ENCODE data around the gene SF3B2.
"Not testable (repeated sequence)": the region's sequence is repeated elsewhere in the genome, so short reads cannot be mapped to it uniquely, and the experiment has no call there.

SF3B2 gene

DNA sequence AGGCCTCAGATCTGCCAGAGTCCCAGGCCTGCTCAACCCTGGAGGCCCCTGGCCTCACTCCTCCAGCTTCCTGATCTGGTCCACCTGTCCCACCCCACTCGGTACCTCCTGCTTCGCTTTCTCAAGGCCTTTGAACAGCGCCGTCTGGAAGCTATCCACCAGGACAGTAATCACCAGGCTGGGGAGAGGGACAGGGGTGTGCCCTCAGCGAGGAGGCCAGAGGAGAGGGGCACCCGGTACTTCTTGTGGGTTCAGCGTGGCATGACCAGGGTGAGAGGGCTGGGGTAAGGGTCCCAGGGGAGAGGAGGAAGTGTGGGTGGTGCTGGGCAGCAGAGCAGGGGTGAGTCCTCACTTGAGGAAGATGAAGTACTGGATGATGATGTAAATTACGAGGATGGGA lies 32.0 kb upstream of the SF3B2 start:
- Histone ChIP-seq H3K4me3 (ENCODE audit: low read depth in 1 of 2, low read length in 1 of 2) (no peak overlapping the region), H3K9me3 (no peaks in the 10 kb centered on the region), H3K36me3 (no peaks in the 10 kb centered on the region), H3K27ac (no peak overlapping the region), H3K27me3 (peaks cover 18% of the 10 kb centered on the region), H3K4me1 (ENCODE audit: control insufficient read depth in 1 of 2, insufficient read depth in 1 of 2, low read depth in 1 of 2, low read length in 1 of 2) (peaks cover 8 to 24% of the 10 kb centered on the region in 2 experiments)
- TF ChIP-seq, protein P1, sequence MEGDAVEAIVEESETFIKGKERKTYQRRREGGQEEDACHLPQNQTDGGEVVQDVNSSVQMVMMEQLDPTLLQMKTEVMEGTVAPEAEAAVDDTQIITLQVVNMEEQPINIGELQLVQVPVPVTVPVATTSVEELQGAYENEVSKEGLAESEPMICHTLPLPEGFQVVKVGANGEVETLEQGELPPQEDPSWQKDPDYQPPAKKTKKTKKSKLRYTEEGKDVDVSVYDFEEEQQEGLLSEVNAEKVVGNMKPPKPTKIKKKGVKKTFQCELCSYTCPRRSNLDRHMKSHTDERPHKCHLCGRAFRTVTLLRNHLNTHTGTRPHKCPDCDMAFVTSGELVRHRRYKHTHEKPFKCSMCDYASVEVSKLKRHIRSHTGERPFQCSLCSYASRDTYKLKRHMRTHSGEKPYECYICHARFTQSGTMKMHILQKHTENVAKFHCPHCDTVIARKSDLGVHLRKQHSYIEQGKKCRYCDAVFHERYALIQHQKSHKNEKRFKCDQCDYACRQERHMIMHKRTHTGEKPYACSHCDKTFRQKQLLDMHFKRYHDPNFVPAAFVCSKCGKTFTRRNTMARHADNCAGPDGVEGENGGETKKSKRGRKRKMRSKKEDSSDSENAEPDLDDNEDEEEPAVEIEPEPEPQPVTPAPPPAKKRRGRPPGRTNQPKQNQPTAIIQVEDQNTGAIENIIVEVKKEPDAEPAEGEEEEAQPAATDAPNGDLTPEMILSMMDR (IDR thresholded peaks at IDR 0.05) = no peak

DNA sequence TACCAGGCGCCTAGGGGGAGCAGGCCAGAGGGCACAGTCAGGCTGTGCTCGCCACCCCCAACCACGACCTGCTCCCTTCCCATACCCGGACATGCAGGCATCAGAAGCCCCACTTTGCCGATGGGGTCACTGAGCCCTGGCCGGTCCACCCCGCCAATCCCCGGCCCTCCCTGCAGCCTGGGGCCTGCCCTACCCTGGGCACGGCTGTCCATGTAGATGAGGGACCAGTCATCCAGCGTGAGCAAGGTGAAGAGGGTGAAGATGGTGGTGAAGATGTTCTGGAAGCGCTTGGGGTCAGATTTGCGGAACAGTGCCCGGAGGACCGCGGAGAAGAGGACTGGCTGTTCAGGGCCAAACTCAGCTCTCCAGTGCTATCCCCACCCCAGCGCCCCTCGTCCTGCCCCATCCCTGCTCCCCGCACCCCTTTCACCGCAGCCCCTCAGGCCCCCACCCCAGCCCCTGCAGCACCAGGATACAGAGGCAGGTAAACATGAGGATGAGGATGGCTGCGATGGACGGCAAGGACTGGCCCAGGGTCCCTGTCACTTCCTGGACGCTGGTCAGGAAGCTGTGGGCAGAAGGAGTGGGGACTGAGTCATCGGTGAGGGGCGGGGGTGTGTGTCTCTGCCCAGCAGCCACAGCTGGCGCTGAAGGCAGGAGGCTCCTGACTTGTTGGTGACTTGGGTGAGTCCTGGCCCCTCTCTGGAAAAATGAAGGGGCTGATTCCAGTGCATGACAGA lies 31.4 kb upstream of the SF3B2 start:
- H3K27me3 ChIP-seq = peaks cover 18% of the 10 kb centered on the region
- no peaks in the 10 kb centered on the region for H3K9me3 ChIP-seq
- peak overlapping the region; percentile 29 for H3K27ac ChIP-seq
- H3K36me3 ChIP-seq = no peaks in the 10 kb centered on the region
- no peak overlapping the region for H3K4me3 ChIP-seq (ENCODE audit: low read depth in 1 of 2, low read length in 1 of 2)
- peaks cover 8 to 24% of the 10 kb centered on the region in 2 experiments for H3K4me1 ChIP-seq (ENCODE audit: control insufficient read depth in 1 of 2, insufficient read depth in 1 of 2, low read depth in 1 of 2, low read length in 1 of 2)
- TF ChIP-seq, protein P1 (IDR thresholded peaks at IDR 0.05) = no peak

DNA sequence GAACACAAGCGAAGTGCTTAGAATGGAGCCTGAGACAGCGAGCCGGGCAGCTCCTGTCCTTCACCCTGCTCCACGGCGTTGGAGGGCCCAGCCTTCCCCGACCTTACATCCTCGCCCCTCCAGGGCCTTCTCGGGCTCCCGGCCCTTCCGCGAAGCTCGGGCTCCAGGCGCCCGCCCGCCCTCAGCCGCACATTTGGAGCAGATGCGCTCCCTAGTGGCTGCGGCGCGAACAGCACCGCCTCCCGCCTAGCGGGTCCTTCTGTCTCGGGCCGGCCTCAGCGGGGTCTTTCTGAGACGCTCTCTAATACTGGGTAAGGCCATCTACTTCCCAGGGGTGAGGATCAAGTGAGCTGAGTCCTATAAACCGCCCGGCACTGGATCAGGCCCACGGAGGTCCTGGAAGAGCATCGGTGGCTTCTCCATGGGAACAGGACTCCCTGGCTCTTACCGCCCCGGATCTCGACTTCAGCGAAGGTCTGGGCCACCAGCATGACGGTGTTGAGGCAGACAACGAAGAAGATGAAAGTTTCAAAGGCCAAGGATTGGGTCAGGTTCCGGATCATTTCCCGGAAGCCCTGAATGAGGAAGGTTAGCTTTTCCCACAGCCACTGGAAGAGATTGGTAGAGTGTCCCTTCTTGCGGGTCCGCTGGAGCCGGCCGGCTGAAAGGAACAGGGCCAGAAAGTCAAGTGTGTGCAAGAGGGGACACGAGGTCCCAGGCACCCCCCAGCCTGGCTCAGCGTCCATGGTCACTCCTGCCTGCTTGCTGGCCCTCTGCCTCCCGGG lies 29.6 kb upstream of the SF3B2 start:
- TF ChIP-seq, protein P1 (IDR thresholded peaks at IDR 0.05) = peak; percentile 95
- peaks cover 19% of the 10 kb centered on the region for H3K27me3 ChIP-seq
- H3K9me3 ChIP-seq = no peaks in the 10 kb centered on the region
- H3K36me3 ChIP-seq = no peaks in the 10 kb centered on the region
- no peak overlapping the region for H3K27ac ChIP-seq
- H3K4me3 ChIP-seq (ENCODE audit: low read depth in 1 of 2, low read length in 1 of 2) = peak overlapping the region in 1 of 2 experiments; percentile 15
- H3K4me1 ChIP-seq (ENCODE audit: control insufficient read depth in 1 of 2, insufficient read depth in 1 of 2, low read depth in 1 of 2, low read length in 1 of 2) = peaks cover 8 to 24% of the 10 kb centered on the region in 2 experiments

GRCh38 chr11:66023186-66023440 lies 29.1 kb upstream of the SF3B2 start:
- H3K9me3 ChIP-seq; H3K27ac ChIP-seq; H3K36me3 ChIP-seq; H3K4me3 ChIP-seq (ENCODE audit: low read depth in 1 of 2, low read length in 1 of 2): not testable (repeated sequence)
- peaks cover 24% of the 10 kb centered on the region for H3K27me3 ChIP-seq
- peaks cover 8 to 24% of the 10 kb centered on the region in 2 experiments for H3K4me1 ChIP-seq (ENCODE audit: control insufficient read depth in 1 of 2, insufficient read depth in 1 of 2, low read depth in 1 of 2, low read length in 1 of 2)

- no peaks in the 10 kb centered on the region for H3K36me3 ChIP-seq
- no peaks in the 10 kb centered on the region for H3K9me3 ChIP-seq
- H3K27me3 ChIP-seq = peaks cover 30% of the 10 kb centered on the region
- TF ChIP-seq, protein P1 (IDR thresholded peaks at IDR 0.05) = no peak
- no peak within 1 kb of the TSS for H3K4me3 ChIP-seq (ENCODE audit: low read depth in 1 of 2, low read length in 1 of 2)
- H3K27ac ChIP-seq = no peak within 1 kb of the TSS
- peaks cover 6 to 18% of the 10 kb centered on the region in 2 experiments for H3K4me1 ChIP-seq (ENCODE audit: control insufficient read depth in 1 of 2, insufficient read depth in 1 of 2, low read depth in 1 of 2, low read length in 1 of 2)
These were observed 26.1 kb upstream of the SF3B2 start, which contains the start of gene CATSPER1 for GRCh38 chr11:66026017-66026529. Gene CATSPER1, minus strand, starts transcription at chr11:66026479. Its CDS starts 100 bp downstream, at chr11:66026379.

Measured in neutrophil (primary cell).